ENCODE data around the gene TGFBR2.

GRCh38 chr3:30626443-30627180 is 20.2 kb downstream of the TGFBR2 start:
- TF ChIP-seq CTCF (IDR thresholded peaks at IDR 0.05) (no peak), POLR2A (IDR thresholded peaks at IDR 0.05) (no peak)
